GM21737 (cell line): ENCODE data around the gene APOL3.
"Not testable (repeated sequence)": the region's sequence is repeated elsewhere in the genome, so short reads cannot be mapped to it uniquely, and the experiment has no call there.

Experiments used
- ATAC-seq: cut with Tn5 transposase; IDR thresholded peaks from one replicate; pipeline ENCODE4 v1.9.1; 2021; ENCODE audit warnings: mild to moderate bottlenecking, moderate library complexity; ENCODE audit not compliant: unreplicated experiment

Gene APOL3

DNA sequence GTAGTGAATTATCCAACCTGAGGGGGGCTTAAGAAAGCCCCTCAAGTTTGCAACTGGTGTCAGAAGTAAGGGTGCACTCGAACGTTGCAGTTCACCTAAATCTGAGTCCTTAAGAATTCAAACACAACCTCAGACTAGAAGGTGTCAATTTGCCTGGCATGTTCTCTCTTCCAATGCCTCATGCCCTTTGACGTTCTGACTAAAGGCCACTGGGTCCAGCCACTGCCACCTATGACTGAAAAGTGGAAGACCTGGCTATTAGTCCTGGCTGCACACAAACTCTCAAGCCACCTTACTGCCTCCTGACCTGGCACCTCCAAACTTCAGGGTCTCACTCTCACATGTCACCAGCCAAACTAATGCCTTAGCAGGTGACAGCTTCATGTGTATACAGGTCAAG is 33.0 kb upstream of the APOL3 start:
- no peak for ATAC-seq

DNA sequence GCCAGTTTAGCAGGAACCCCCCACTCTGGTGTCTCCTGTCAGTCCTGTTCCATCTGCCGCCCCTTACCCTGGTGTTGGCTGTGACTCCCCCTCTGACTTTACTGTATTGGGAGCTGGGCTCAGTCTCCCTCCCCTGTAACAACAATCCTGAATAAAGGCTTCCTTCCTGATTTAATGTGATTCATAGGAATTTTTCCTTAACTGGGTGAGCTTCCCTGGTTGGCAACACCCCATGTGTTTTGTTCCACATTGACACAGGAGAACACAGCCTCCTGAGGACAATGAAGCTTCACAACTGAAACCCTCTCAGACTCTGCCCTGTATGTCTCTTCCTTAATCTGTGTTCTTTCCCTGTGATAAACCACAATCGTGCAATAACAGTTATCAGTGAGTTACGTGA is 32.6 kb upstream of the APOL3 start:
- no peak for ATAC-seq

DNA sequence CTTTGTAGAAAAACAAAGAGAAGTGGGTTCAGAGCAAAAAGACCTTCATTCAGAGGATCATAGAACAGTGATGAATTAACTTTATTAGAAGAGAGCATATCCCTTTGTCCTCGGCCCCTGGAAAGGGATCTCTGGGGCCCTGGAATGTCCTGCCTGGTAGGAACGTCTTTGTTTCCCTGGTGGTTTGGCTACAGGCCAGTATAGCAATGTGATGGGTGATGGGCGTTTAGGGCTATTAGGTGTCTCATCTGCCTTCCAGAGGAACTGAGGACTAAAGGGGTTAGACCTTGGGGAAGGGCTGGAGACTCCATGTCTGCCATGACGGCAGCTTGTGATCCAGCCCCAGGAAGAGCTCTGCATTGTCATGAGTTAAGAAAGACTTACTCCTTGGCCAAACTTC is 32.0 kb upstream of the APOL3 start:
- ATAC-seq, result no peak

DNA sequence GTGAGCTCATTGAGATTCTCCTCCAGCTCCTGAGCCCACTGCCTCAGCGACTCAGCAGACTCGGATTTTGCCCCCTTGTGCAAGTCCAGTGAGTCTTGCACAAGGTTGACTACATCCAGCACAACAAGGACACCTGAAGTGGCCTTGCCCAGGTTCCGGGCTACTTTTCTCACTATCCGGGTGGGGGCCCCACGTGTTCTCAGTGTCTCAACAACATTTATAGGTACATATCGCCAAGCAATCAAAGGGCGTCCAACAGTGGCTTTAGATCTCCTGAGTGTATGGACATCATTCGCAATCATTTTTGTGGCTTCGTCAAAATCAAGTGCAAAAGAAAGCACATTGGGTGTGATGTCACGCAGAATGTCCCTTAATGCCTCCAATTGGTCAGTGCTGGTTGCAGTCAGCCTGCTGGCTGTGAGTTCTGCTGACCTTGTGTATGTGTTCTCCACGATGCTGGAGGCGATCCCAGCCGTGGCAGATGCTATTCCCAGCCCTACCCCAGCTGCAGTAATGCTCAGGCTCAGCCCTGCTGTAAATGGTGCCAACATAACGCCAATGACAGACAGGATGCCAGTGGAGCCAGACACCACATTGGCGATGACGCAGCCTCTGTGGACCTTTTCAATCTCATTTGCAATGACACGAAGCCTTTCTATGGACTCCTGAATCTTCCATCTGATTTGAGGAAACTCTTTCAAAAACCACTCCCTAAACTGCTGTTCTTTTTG is 30.7 kb upstream of the APOL3 start:
- ATAC-seq, result no peak

DNA sequence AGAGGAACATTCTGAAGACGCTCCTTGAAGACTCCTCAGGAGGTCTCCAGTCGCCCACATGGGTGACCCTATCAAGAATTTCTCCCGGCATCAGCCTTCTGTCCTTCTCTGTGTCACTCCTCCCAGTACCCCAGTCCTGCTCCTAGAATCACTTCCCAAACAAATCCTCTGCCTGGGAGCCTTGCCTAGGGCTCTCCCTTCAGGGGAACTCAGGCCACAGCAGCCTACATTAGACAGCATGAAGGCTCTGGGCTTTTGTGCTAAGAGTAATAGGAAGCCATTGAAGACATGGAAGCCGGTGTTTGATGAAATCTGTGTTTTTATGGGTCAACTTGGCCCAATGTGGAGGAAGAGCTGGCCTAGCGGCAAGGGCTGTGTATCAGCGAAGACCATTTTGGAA is 27.3 kb upstream of the APOL3 start:
- ATAC-seq, result not testable (repeated sequence)

DNA sequence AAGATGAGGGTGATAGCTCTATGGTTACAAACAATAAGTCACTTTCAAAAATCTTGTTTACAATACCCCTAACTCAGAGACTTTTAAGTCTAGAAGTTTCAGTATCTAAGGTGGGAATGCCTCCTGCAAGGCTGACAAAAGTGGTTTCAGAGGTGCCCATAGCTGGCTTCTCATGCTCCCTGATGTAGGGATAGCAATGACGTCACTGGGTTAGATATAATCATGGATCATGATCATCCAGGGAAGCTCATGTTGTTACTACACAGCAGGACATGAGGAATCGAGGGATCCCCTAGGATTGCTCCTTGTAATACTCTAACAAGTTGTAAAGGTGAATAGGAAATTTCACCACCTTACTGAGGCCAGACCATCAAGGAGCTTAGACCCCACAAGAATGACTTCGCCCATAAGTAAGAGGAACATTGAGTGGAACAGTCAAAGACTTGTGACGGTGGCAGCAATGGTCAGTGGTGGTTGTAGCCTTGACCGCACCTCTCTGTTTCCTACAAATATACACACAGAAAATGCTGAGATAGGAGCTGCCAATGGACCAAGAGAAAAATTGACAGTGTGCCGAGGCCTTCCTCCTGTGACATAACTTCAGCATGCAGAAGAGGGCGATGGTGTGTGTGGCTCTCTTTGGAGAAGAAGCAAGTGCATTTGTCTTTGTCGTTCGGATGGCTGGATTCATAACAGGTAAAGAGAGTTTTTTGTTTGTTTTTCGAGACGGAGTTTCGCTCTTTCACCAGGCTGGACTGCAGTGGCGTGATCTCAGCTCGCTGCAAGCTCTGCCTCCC is 25.5 kb upstream of the APOL3 start:
- ATAC-seq, result no peak

DNA sequence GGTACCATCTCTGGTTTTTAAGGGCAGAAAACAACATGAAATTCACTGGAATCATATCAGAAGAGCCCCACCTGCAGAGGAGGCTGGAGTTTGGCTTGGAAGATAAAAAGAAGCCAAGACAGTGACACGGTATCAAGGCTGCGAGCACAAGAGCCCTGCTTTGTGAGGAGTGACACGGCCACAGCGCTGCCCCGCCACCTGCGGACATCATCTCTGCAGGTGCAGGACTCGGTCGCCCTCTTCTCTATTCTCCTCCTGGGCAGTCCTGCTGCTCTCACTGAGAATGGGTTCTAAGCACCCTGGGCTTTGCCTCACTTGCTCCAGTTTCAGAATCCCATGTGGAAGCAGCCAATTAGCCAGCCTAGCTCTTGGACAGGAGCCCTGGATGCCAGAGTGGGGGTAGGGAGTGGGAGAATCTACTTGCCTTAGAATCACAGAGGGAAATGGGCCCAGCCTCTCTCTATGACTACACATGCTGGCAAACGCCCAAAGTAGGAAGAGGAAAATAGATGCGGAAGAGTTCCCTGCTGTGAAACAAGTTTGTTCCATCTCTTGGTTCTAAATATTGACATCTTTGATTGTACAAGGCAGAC is 24.0 kb upstream of the APOL3 start:
- no peak for ATAC-seq

DNA sequence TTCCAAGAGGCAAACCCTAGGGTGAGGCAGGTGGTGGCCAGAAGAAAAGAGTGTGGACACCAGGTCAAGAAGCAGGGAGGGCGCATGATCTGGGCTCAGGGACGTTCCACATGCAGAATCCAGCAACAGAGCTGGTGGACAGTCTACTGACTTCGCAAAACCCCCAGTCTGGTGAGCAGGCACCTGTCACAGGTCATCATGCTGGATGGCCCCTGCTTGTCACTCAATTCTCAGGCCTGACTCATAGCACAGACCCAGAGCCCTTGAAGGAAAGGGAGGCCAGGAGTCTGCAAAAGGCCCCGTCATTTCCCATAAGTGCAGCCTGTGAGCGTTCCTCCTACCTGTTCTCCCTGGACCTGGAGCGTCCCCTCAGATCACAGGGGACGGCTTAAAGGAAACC is 22.9 kb upstream of the APOL3 start:
- ATAC-seq, result no peak

DNA sequence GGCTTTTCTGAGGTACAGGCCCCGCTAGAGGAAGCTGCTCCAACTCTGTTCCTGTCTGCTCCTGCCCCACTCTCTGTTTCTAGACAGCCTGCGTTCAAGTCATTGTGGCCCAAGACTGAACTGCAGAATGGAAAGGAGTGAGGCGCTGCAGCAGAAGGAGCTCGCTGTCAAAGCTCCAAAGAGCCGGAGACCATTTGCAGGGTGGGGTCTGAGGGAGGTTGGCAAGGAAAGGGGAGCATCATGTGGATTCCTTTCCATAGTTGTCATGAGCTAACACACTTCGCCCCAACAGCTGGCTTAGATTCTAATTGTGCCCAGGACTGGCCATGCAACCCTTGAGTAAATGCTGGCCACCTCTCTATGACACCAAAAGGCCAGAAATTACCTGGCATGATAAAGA is 22.3 kb upstream of the APOL3 start:
- no peak for ATAC-seq

DNA sequence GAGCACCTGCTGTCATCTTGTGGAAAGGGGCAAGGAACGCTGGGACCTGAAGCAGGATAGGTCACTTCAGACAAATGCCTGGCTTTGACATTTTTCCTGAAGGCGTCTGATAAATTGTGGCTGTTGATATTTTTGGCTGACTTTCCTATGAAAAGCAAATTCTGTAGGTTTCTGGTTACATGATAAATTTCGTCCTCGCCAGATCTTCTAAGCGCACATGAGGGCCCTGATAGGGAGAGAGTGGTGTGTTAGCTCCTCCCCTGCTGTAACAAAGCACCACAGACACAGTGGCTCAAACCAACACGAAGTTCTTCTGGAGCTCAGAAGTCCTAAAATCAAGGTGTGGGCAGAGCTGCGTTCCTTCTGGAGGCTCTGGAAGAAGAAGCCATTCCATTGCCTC is 21.5 kb upstream of the APOL3 start:
- no peak for ATAC-seq

DNA sequence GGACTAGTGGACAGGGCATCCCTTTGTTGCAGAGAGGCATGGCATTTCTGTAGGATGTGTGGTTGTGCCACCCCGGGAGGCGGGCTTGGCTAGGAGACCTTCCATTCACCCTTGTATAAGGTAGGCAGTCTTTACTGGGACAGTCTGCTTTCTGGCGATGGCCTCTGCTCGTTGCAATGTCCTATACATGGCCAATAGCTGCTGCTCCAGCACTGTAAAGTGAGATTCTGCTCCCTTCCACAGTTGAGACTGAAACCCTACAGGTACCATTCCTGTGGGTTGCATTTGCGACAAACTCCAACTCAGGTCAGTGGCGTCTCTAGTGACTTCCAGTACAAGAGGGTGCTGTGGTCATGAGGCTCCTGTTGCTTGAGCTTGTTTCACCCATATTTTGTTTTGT is 20.4 kb upstream of the APOL3 start:
- ATAC-seq, result no peak

DNA sequence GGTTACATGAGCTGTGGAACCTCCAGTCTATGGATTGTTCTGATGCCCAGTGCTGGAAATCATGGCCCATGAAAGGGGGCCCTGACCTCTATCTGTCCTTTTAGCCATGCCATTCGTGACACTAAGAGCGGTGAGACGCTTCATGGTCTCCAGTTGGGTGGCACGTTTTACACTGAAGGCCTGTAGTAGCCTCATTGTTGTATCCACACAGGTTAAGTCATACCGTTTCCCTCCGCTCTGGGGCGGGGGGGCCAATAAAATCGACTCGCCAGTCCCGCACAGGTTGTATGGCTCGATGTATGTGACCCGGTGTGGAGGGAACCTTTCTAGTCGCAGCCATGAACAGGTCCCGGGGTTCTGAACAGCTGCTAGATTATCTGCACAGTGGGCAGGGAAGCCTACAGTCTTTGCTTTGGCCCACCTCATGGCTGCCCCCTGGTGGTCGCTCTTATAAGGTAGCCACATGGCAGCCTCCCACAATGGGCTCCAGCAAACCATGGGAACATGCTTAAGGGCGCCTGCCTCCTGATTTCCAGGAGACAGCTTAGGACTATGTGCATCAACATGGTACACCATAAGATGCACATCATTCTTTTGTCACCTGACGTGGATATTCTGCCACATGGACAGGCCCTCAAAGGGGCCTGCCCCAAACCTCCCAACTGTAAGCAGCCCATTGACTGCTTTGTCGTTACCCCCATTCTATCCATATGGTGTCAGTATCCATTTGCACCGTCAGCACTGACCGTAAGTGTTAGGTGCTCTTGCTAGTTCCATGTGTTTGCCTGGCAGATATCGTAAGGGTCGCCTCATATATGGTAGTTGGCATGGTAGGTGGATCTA is 19.7 kb upstream of the APOL3 start:
- no peak for ATAC-seq

DNA sequence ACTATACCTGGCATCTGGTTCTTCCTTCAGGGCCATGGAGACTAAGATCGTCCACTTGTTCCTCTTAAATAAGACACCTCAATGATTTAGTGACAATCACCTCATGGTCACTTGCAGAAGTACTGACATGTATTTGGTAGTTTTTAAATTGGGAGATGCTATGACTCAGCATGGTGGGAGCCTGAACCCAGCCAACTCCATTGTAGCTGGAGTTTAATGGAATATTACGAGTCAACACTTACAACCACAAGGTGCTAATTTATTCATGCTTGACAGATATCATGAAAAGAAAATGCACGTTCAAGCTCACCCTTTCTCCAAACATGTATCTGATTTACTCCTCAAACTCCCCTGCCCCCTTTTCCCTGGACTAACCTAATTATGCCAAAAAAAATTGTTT is 16.6 kb upstream of the APOL3 start:
- ATAC-seq, result no peak

DNA sequence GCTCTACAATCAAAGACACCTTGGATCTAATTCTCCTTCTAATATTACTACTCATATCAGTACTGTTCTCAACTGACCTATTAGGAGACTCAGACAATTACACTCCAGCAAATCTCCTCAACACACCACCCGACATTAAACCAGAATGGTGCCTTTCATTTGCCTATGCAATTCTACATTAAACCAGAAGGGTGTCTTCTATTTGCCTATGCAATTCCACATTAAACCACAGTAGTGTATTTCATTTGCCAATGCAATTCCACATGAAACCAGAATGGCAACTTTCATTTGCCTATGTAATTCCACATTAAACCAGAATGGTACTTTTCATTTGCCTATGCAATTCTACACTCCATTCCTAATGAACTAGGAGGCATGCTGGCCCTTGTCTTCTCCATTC is 15.3 kb upstream of the APOL3 start:
- no peak for ATAC-seq

DNA sequence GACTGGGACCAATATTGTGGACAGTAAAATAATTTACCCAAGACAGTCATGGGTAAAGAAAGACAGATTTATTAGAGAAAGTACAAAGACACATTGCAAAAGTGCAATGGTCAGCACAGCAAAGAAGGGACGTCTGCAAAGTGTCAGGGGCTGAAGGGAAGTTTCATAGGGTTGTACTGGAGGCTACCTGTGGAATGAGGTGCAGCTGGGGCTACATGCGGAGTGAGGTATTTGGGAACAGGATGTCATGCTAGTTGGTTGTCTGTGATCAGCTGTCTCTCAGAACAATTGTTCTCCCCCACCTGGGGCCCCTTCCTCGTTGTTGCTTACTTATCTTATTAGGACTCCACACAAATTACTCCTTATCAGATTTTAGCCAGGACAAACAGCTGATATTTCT is 11.4 kb upstream of the APOL3 start:
- no peak for ATAC-seq

DNA sequence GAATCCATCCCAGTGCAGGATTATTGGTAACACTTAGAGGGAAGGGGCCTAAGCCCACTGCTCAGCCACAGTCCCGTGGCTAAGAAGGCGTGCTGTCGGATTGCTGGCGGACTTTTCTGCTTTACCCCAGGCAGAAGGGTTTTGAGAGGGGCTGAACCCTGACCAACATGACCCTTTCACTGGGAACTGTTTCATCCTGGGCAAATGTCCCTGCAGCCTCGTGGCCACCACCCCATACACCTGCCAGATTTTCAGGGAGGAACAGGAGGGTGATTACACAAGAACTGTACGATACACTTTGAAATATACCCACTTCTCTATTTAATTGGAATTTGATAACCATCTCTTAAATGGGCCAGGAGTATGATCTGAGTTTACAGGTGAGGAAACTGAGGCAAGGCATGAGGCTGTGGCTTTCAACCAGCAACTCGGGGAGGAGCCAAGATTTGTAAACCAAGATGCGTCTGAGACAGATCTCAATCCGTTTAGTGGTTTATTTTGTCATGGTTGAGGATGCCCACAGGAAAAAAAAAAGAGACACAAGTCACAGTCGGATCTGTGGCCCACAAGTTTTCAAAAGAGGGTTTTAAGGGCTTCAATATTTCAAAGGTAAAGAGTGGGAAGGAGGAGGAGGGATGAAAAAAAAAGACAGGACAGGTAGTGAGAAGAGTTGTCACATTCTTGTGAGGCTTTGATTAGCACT is 6.1 kb upstream of the APOL3 start:
- ATAC-seq, result no peak

DNA sequence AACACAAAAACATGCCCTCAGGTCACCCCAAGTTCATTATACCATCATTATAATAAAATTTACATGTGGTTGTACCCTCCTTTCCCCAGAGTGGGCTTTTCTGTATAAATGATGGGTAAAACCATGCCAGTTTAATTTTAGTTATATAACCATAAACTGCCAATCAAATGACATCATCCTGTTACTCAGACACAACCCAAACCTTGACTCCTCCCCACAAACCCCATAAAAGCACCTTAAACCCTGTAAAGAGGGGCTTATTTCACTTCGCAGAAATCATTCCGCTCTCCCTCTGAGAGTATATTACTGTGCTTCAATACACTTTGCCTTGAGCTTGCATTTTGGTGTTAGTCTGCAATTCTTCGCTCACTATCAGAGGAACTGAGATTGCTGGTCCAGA is 5.5 kb upstream of the APOL3 start:
- no peak for ATAC-seq

DNA sequence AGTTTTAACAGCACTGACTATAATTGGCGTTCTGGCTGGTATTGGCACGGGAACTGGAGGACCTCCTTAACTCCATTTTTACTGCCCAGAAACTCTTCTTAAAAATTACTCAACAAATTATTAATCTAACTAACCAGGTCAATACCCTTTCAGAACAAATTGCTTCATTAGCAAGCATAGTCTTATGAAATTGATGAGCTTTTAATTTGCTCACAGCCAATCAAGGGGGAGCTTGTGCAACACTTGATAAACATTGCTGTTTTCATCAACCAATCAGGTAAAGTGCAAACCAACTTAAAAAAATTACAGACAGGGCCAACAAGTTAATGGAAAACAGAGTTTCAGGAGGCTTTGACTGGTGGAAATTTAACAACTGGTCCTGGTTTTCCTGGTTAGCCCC is 4.6 kb upstream of the APOL3 start:
- no peak for ATAC-seq

DNA sequence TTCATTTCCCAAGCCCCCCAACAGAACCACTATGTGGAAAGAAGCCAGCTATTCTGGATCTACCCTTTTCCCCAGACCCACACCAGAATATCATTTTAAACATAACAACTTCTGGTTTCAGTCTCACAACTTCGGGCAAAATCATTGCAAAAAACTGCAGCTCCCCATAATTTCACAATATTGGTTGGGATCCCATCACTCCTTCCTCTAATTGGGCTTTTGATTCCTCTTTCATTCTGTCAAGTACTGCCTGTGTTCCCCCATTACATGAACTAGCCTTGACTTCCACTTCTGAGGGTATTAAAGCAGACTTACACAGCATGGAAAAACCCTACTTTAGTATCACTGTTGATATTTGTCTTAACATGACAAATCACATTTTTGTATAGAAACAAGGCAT is 4.1 kb upstream of the APOL3 start:
- no peak for ATAC-seq

DNA sequence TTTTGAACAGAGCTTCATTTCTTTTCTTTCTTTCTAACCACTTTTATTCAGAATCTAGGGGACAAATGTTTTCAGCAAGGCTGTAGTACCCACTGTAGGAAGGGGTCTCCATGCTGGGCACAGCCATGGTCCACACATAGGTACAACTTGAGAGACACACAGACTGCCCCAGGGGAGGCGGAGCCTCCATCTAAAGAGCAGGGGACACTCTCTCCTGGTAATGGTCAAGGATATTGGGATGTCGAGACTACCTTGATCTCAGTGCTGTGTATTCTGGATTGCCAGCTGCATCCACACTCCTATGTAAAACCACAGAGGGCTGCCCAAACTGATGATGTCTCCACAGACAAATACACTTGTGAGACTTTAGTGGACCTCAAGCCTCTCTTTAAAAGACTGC is 2.9 kb upstream of the APOL3 start:
- ATAC-seq, result no peak
